Astrocyte (in vitro differentiated cells and primary cell): ENCODE data around the gene INSM1. TPM values are rescaled to one million over a fixed set of nuclear protein-coding genes. Genes with fewer than 3 reads are reported as not detected.
"Not testable (repeated sequence)": the region's sequence is repeated elsewhere in the genome, so short reads cannot be mapped to it uniquely, and the experiment has no call there.

ENCODE experiments used
- DNase-seq: peaks from one replicate; pipeline ENCODE4 v3.0.0-alpha.2; 2010; ENCODE audit warnings: low read depth
- FAIRE-seq: peaks from 2 replicates; lab custom pipeline; 2011; peaks lifted over from hg19 to GRCh38; lab: Jason Lieb, UNC
- H2AFZ ChIP-seq: 2 replicates; pipeline ENCODE4 v1.6.0; 2012; ENCODE audit warnings: low read depth, low read length, inconsistent platforms
- H3K27ac ChIP-seq: 2 replicates; pipeline ENCODE4 v1.5.1; 2011; ENCODE audit warnings: low read depth, low read length, inconsistent platforms
- H3K27me3 ChIP-seq: 2 replicates; pipeline ENCODE4 v1.6.0; 2011; ENCODE audit warnings: low read length, inconsistent platforms; ENCODE audit not compliant: insufficient read depth
- H3K36me3 ChIP-seq: 2 replicates; pipeline ENCODE4 v1.5.1; 2011; ENCODE audit warnings: low read length, inconsistent platforms; ENCODE audit not compliant: insufficient read depth
- H3K4me1 ChIP-seq: 2 replicates; pipeline ENCODE4 v1.5.1; 2011; ENCODE audit warnings: low read length, inconsistent platforms; ENCODE audit not compliant: insufficient read depth
- H3K4me2 ChIP-seq: 2 replicates; pipeline ENCODE4 v1.6.0; 2012; ENCODE audit warnings: low read length, inconsistent platforms
- H3K4me3 ChIP-seq: 2 replicates; pipeline ENCODE4 v1.5.1; 2011; ENCODE audit warnings: low read depth, mild to moderate bottlenecking, low read length, inconsistent platforms; ENCODE audit not compliant: insufficient read depth
- H3K79me2 ChIP-seq: 2 replicates; pipeline ENCODE4 v1.6.0; 2012; ENCODE audit warnings: mild to moderate bottlenecking, low read length, inconsistent platforms; ENCODE audit not compliant: insufficient read depth
- H3K9ac ChIP-seq: 2 replicates; pipeline ENCODE4 v1.6.0; 2012; ENCODE audit warnings: mild to moderate bottlenecking, low read length, inconsistent platforms
- H3K9me3 ChIP-seq: 2 replicates; pipeline ENCODE4 v1.5.1; 2012; ENCODE audit warnings: low read depth, mild to moderate bottlenecking, low read length, inconsistent platforms; ENCODE audit not compliant: insufficient read depth
- H4K20me1 ChIP-seq: 2 replicates; pipeline ENCODE4 v1.6.0; 2012; ENCODE audit warnings: low read length, inconsistent platforms; ENCODE audit not compliant: insufficient read depth
- H3K27ac Mint-ChIP-seq: one replicate; pipeline ENCODE4 v1.8.0; 2021; ENCODE audit warnings: mild to moderate bottlenecking, mixed read lengths; ENCODE audit not compliant: unreplicated experiment
- H3K27me3 Mint-ChIP-seq: one replicate; pipeline ENCODE4 v1.8.0; 2021; ENCODE audit warnings: low read depth, mixed read lengths; ENCODE audit not compliant: unreplicated experiment
- H3K36me3 Mint-ChIP-seq: one replicate; pipeline ENCODE4 v1.8.0; 2021; ENCODE audit warnings: low read depth, mixed read lengths; ENCODE audit not compliant: unreplicated experiment
- H3K4me1 Mint-ChIP-seq: one replicate; pipeline ENCODE4 v1.8.0; 2021; ENCODE audit warnings: low read depth, mixed read lengths; ENCODE audit not compliant: unreplicated experiment
- H3K4me3 Mint-ChIP-seq: one replicate; pipeline ENCODE4 v1.8.0; 2021; ENCODE audit warnings: mild to moderate bottlenecking, moderate library complexity, mixed read lengths; ENCODE audit not compliant: unreplicated experiment
- H3K9me3 Mint-ChIP-seq: one replicate; pipeline ENCODE4 v1.8.0; 2021; ENCODE audit warnings: mild to moderate bottlenecking, mixed read lengths; ENCODE audit not compliant: unreplicated experiment
- CTCF ChIP-seq: IDR thresholded peaks from 2 replicates; pipeline ENCODE4 v1.5.1; 2011; ENCODE audit warnings: low read depth, mild to moderate bottlenecking, inconsistent platforms, low read length, moderate library complexity; ENCODE audit not compliant: insufficient read depth
- EZH2 ChIP-seq: IDR thresholded peaks from 2 replicates; pipeline ENCODE4 v1.6.1; 2012; ENCODE audit warnings: mild to moderate bottlenecking, low read length, inconsistent platforms; ENCODE audit not compliant: insufficient read depth
- total RNA-seq: library from RNA; stranded (reverse); gene quantifications from 2 replicates; pipeline ENCODE4 v1.2.1, GENCODE V29; 2021

INSM1 gene
- total RNA-seq, 1 donor from 2014 or later = 0.09 TPM

GRCh38 chr20:20344476-20344875, 23.4 kb upstream of the INSM1 start:
- H3K4me3 Mint-ChIP-seq = no peak overlapping the region
- no peaks in the 10 kb centered on the region for H3K4me1 ChIP-seq
- H3K4me2 ChIP-seq = no peak overlapping the region
- no peaks in the 10 kb centered on the region for H4K20me1 ChIP-seq
- H3K27me3 ChIP-seq = no peaks in the 10 kb centered on the region
- no peak for FAIRE-seq
- H3K9ac ChIP-seq = no peak overlapping the region
- no peak overlapping the region for H3K27ac ChIP-seq
- H3K79me2 ChIP-seq = no peaks in the 10 kb centered on the region
- TF ChIP-seq EZH2 (no peak), CTCF (no peak)
- H2AFZ ChIP-seq = no peak overlapping the region
- H3K36me3 Mint-ChIP-seq = no peaks in the 10 kb centered on the region
- no peaks in the 10 kb centered on the region for H3K4me1 Mint-ChIP-seq
- peaks cover 11% of the 10 kb centered on the region for H3K27me3 Mint-ChIP-seq
- H3K36me3 ChIP-seq = no peaks in the 10 kb centered on the region
- H3K27ac Mint-ChIP-seq = no peak overlapping the region
- no peaks in the 10 kb centered on the region for H3K9me3 ChIP-seq
- no peak for DNase-seq
- H3K9me3 Mint-ChIP-seq = peaks cover 3% of the 10 kb centered on the region
- H3K4me3 ChIP-seq = no peak overlapping the region

GRCh38 chr20:20353576-20353975, 14.3 kb upstream of the INSM1 start:
- Histone ChIP-seq H2AFZ (no peak overlapping the region), H3K4me3 (no peak overlapping the region), H3K27ac (no peak overlapping the region), H3K9me3 (no peaks in the 10 kb centered on the region), H3K4me1 (no peaks in the 10 kb centered on the region), H3K79me2 (no peaks in the 10 kb centered on the region), H4K20me1 (no peaks in the 10 kb centered on the region), H3K27me3 (no peaks in the 10 kb centered on the region), H3K4me2 (no peak overlapping the region), H3K36me3 (no peaks in the 10 kb centered on the region), H3K9ac (no peak overlapping the region)
- no peaks in the 10 kb centered on the region for H3K4me1 Mint-ChIP-seq
- no peak for FAIRE-seq
- no peak overlapping the region for H3K27ac Mint-ChIP-seq
- H3K36me3 Mint-ChIP-seq = no peaks in the 10 kb centered on the region
- no peak for TF ChIP-seq CTCF
- TF ChIP-seq EZH2 = no peak
- peaks cover 11% of the 10 kb centered on the region for H3K9me3 Mint-ChIP-seq
- no peak for DNase-seq
- no peak overlapping the region for H3K4me3 Mint-ChIP-seq
- H3K27me3 Mint-ChIP-seq = peaks cover 5% of the 10 kb centered on the region

GRCh38 chr20:20355503-20355902, 12.4 kb upstream of the INSM1 start:
- H3K4me3 ChIP-seq, FAIRE-seq, H3K27ac ChIP-seq, H3K27ac Mint-ChIP-seq, H3K9me3 Mint-ChIP-seq, H3K4me1 Mint-ChIP-seq, H3K36me3 Mint-ChIP-seq, H3K4me2 ChIP-seq, DNase-seq, H3K79me2 ChIP-seq, H2AFZ ChIP-seq, H3K36me3 ChIP-seq, H3K9ac ChIP-seq, H4K20me1 ChIP-seq, H3K9me3 ChIP-seq, H3K4me3 Mint-ChIP-seq, H3K27me3 ChIP-seq, H3K4me1 ChIP-seq: not testable (repeated sequence)
- peaks cover 19% of the 10 kb centered on the region for H3K27me3 Mint-ChIP-seq
